Central memory CD8-positive, alpha-beta T cell (primary cell): Measurements from ENCODE around the gene NDUFAF5.

Source experiments
- ATAC-seq: fragments of 150-1000 bp; cut with Tn5 transposase; replicated peaks from 2 replicates; pipeline ENCODE4 v1.10.0; 2022; ENCODE audit warnings: mild to moderate bottlenecking, moderate FRiP score, moderate number of reproducible peaks; ENCODE audit not compliant: poor library complexity, severe bottlenecking; ENCODE audit errors: extremely low read depth
- DNase-seq, 2 donors: peaks; one replicate each; pipeline ENCODE4 v3.0.0; 2021; ENCODE audit warnings: low spot score in 2 of 2
- H3K27ac Mint-ChIP-seq: one replicate; pipeline ENCODE4 v1.8.0; 2022; ENCODE audit warnings: low read depth, mild to moderate bottlenecking, moderate library complexity, mixed read lengths
- H3K27me3 Mint-ChIP-seq: one replicate; pipeline ENCODE4 v1.8.0; 2022; ENCODE audit warnings: mixed read lengths
- H3K36me3 Mint-ChIP-seq: one replicate; pipeline ENCODE4 v1.8.0; 2022; ENCODE audit warnings: mild to moderate bottlenecking, moderate library complexity, mixed read lengths; ENCODE audit not compliant: insufficient read depth
- H3K4me1 Mint-ChIP-seq: one replicate; pipeline ENCODE4 v1.8.0; 2022; ENCODE audit warnings: mixed read lengths
- H3K4me3 Mint-ChIP-seq: one replicate; pipeline ENCODE4 v1.8.0; 2022; ENCODE audit warnings: mild to moderate bottlenecking, moderate library complexity, mixed read lengths
- H3K9me3 Mint-ChIP-seq: one replicate; pipeline ENCODE4 v1.8.0; 2022; ENCODE audit warnings: mixed read lengths

The NDUFAF5 gene

GRCh38 chr20:13813910-13814309, 29.1 kb downstream of the NDUFAF5 start:
- H3K4me3 Mint-ChIP-seq, result no peak overlapping the region
- H3K4me1 Mint-ChIP-seq, result no peaks in the 10 kb centered on the region
- H3K27me3 Mint-ChIP-seq, result no peaks in the 10 kb centered on the region
- ATAC-seq (no peak), DNase-seq (no peak)
- no peaks in the 10 kb centered on the region for H3K9me3 Mint-ChIP-seq
- no peak overlapping the region for H3K27ac Mint-ChIP-seq
- peaks cover 28% of the 10 kb centered on the region for H3K36me3 Mint-ChIP-seq

DNA sequence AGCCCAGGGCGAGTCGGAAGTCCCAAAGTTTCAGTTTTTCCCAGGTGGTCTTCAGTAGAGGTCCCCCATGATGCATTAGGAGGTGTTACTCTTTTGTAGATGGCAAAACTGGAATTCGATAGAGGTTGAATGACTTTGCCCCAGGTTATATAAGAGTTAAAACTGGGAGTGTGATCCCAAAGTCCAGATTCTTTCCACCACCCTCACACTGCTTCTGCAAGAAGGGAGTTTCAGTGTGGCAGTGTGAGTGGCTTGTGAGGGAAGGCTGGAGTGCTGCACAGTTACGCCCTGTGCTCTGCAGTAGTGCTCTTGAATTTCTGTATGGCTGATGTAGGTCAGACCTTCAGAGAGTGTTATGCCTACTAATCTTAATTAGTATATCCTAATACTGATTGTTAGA, 29.8 kb downstream of the NDUFAF5 start:
- no peak for ATAC-seq
- no peaks in the 10 kb centered on the region for H3K27me3 Mint-ChIP-seq
- no peaks in the 10 kb centered on the region for H3K4me1 Mint-ChIP-seq
- no peak overlapping the region for H3K4me3 Mint-ChIP-seq
- H3K36me3 Mint-ChIP-seq, result peaks cover 28% of the 10 kb centered on the region
- H3K9me3 Mint-ChIP-seq, result no peaks in the 10 kb centered on the region
- H3K27ac Mint-ChIP-seq, result no peak overlapping the region
- no peak for DNase-seq

DNA sequence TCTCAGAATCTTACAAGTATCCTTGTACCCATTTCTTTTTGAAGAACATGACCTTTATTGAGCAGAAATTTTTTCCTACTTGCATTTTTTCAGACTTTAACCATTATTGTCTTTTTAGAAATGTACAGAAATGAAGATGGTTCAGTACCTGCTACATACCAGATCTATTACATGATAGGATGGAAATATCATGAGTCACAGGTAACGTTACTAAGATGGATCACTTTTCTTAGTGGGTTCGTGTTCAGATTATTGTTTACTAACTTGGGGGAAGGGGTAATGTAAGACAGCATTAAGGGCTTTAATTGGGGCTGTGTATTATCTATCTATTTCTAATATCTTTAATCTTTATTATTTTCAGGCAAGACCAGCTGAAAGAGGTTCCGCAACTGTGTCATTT, 31.9 kb downstream of the NDUFAF5 start:
- no peaks in the 10 kb centered on the region for H3K4me1 Mint-ChIP-seq
- ATAC-seq (no peak), DNase-seq (no peak)
- H3K27ac Mint-ChIP-seq, result no peak overlapping the region
- H3K36me3 Mint-ChIP-seq, result peaks cover 28% of the 10 kb centered on the region
- no peaks in the 10 kb centered on the region for H3K9me3 Mint-ChIP-seq
- H3K27me3 Mint-ChIP-seq, result no peaks in the 10 kb centered on the region
- no peak overlapping the region for H3K4me3 Mint-ChIP-seq

- Mint-ChIP-seq H3K36me3 (peaks cover 25% of the 10 kb centered on the region), H3K27ac (no peak overlapping the region), H3K27me3 (no peaks in the 10 kb centered on the region), H3K4me3 (no peak overlapping the region), H3K9me3 (no peaks in the 10 kb centered on the region), H3K4me1 (no peaks in the 10 kb centered on the region)
- ATAC-seq, result no peak
- DNase-seq, result no peak
Measured at GRCh38 chr20:13817342-13817741, 32.5 kb downstream of the NDUFAF5 start.

DNA sequence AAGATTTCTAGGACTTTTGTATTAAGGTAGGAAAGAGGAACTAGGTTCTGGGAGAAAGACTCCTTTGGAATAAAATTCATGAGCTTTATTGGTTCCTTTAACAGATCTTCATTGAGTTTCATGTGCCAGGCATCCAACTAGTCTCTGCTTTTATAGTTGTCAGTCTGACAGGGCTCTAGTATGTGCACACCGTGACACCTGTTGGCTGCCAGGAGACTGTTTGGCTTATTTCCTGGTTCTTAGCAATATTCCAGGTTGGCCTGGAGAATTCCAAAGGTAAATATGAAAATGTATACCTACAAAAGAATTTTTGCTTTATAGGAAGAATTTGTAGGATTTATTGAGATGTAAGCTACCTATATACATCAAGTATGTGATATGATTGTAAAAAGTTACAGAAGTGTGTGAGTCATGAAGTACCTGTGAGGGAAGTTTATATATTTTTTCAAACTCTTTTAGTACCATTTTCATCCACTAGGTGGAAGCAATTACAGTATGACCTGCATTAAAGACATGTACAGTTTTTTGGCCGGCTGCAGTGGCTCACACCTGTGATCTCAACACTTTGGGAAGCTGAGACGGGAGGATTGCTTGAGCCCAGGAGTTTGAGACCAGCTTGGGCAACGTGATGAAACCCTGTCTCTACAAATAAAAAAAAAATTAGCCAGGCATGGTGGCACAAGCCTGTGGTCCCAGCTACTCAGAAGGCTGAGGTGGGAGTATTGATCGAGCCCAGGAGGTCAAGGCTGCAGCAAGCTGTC, 35.2 kb downstream of the NDUFAF5 start:
- H3K27ac Mint-ChIP-seq, result no peak overlapping the region
- H3K36me3 Mint-ChIP-seq, result peaks cover 19% of the 10 kb centered on the region
- no peaks in the 10 kb centered on the region for H3K27me3 Mint-ChIP-seq
- H3K9me3 Mint-ChIP-seq, result no peaks in the 10 kb centered on the region
- no peak overlapping the region for H3K4me3 Mint-ChIP-seq
- DNase-seq (no peak), ATAC-seq (peak; percentile 52)
- H3K4me1 Mint-ChIP-seq, result no peaks in the 10 kb centered on the region

- Mint-ChIP-seq H3K9me3 (no peaks in the 10 kb centered on the region), H3K36me3 (peaks cover 12% of the 10 kb centered on the region), H3K4me1 (no peaks in the 10 kb centered on the region), H3K27ac (no peak overlapping the region), H3K27me3 (peaks cover 8% of the 10 kb centered on the region), H3K4me3 (no peak overlapping the region)
- ATAC-seq (no peak), DNase-seq (no peak)
Measured at GRCh38 chr20:13821876-13822275, 37.0 kb downstream of the NDUFAF5 start.

DNA sequence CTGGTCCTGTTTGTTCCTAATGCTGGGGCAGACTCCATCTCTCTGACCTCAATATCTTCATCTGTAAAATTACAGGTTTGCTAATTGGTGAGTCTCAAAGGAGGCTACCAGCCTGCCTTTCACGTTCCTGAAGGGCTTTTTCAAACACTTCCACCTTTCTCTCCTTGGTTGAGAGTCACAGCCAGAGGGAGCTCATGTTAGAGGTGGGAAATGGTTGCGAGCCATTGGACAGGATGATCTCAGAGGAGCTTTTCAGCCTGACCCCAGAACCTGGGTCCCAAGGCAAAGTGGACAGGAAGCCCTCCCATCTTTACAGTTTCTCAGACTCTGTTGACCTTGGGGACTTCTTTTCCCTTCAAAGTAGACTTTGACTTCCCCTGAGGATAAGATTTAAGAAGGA, 37.6 kb downstream of the NDUFAF5 start:
- no peaks in the 10 kb centered on the region for H3K4me1 Mint-ChIP-seq
- H3K36me3 Mint-ChIP-seq, result peaks cover 10% of the 10 kb centered on the region
- ATAC-seq, result no peak
- H3K4me3 Mint-ChIP-seq, result no peak overlapping the region
- H3K9me3 Mint-ChIP-seq, result no peaks in the 10 kb centered on the region
- no peak for DNase-seq
- peaks cover 14% of the 10 kb centered on the region for H3K27me3 Mint-ChIP-seq
- no peak overlapping the region for H3K27ac Mint-ChIP-seq

DNA sequence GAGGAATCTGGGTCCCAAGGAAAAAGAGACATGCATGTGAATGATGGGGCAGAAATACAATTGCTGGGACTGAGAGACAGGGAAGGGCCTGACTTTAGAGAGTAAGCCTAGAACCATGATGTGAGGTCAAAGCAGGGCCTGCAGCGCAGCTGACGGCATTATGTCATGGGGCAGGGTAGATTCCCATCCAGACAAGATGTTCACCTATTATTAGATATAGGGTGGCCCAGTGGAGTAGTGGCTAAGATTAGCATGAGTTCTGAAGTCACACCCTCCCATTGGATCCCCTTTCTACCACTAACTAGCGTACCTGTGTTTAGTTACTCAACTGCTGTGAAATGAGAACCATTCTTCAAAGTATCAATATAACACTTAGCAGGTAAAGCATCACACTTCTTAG, 39.6 kb downstream of the NDUFAF5 start:
- Mint-ChIP-seq H3K36me3 (peaks cover 2% of the 10 kb centered on the region), H3K27me3 (peaks cover 21% of the 10 kb centered on the region), H3K27ac (no peak overlapping the region), H3K4me3 (no peak overlapping the region), H3K9me3 (no peaks in the 10 kb centered on the region), H3K4me1 (no peaks in the 10 kb centered on the region)
- no peak for DNase-seq
- ATAC-seq, result no peak

DNA sequence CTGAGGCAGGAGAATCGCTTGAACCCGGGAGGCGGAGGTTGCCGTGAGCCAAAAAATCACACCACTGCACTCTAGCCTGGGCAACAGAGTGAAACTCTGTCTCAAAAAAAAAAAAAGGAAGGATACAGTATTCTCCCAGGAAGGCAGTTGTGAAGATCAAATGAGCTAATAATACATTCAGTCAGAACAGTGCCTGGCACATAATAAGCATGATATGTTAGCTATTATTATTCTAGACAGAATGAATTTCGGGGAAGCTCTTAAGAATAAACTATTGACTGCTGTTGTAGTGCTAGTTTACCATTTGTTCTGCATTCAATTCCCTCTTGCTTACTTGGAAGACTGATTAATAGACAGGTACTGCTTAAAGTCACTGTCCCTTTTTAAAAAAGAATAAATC, 40.6 kb downstream of the NDUFAF5 start:
- no peaks in the 10 kb centered on the region for H3K4me1 Mint-ChIP-seq
- H3K4me3 Mint-ChIP-seq, result no peak overlapping the region
- no peak for DNase-seq
- peaks cover 2% of the 10 kb centered on the region for H3K36me3 Mint-ChIP-seq
- no peak overlapping the region for H3K27ac Mint-ChIP-seq
- no peak for ATAC-seq
- no peaks in the 10 kb centered on the region for H3K9me3 Mint-ChIP-seq
- peaks cover 21% of the 10 kb centered on the region for H3K27me3 Mint-ChIP-seq

- no peak for DNase-seq
Measured at GRCh38 chr20:13831476-13831875, 46.6 kb downstream of the NDUFAF5 start.

DNA sequence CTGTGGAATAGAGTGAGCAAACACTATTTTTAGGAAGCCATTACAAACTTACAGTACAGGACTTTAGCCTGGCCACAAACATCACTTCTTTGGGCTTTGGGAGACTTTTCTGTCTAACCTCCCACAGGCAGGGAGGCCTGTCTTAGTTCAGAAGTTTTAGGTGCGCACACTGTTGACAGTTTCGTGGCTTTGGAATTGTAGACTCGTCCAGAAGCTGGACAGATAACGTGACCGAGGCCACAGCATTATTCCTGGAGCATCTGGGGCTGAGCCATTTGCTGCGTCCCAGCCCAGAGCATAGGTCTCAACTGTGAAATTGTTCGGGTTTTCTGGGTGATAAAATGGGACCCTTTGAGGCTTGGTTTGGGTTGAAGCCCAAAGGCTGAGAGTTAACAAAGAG, 53.8 kb downstream of the NDUFAF5 start:
- Mint-ChIP-seq H3K36me3 (no peaks in the 10 kb centered on the region), H3K27ac (no peak overlapping the region), H3K9me3 (no peaks in the 10 kb centered on the region), H3K4me3 (no peak overlapping the region), H3K27me3 (peaks cover 49% of the 10 kb centered on the region), H3K4me1 (no peaks in the 10 kb centered on the region)
- no peak for ATAC-seq
- no peak for DNase-seq

More at GRCh38 chr20:13831476-13831875, 46.6 kb downstream of the NDUFAF5 start:
- H3K27ac Mint-ChIP-seq, result no peak overlapping the region
- no peaks in the 10 kb centered on the region for H3K4me1 Mint-ChIP-seq
- H3K4me3 Mint-ChIP-seq, result no peak overlapping the region
- no peak for ATAC-seq
- no peaks in the 10 kb centered on the region for H3K36me3 Mint-ChIP-seq
- peaks cover 43% of the 10 kb centered on the region for H3K27me3 Mint-ChIP-seq
- no peaks in the 10 kb centered on the region for H3K9me3 Mint-ChIP-seq

DNA sequence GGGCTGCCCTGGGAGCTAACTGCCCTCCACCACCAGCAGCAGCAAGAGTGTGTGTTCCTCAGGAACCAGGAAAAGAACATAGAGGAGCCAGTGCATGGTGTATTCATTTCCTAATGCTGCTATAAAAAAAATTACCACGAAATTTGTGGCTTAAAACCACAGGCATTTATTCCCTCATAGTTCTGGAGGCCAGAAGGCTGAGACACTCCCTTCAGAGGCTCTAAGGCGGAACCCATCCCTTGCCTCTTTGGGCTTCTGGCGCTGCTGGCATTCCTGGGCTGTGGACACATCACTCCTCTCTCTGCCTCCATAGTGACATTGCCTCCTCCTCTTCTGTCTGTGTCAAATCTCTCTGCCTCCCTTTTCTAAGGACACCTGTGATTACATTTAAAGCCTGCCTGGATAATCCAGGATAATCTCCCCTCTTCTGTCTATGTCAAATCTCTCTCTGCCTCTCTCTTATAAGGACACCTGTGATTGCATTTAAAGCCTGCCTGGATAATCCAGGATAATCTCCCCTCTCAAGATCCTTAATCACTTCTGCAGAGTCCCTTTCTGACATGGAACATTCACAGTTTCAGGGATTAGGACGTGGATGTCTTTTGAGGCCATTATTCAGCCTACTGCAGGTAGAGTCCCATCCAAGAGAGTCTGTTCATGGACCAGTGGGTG, 54.7 kb downstream of the NDUFAF5 start:
- Mint-ChIP-seq H3K27me3 (peaks cover 57% of the 10 kb centered on the region), H3K9me3 (no peaks in the 10 kb centered on the region), H3K4me3 (no peak overlapping the region), H3K27ac (no peak overlapping the region), H3K4me1 (no peaks in the 10 kb centered on the region), H3K36me3 (no peaks in the 10 kb centered on the region)
- DNase-seq (no peak), ATAC-seq (no peak)

GRCh38 chr20:13840093-13840465, 55.3 kb downstream of the NDUFAF5 start:
- no peaks in the 10 kb centered on the region for H3K4me1 Mint-ChIP-seq
- no peaks in the 10 kb centered on the region for H3K36me3 Mint-ChIP-seq
- H3K27me3 Mint-ChIP-seq, result peaks cover 57% of the 10 kb centered on the region
- no peak for DNase-seq
- no peak overlapping the region for H3K4me3 Mint-ChIP-seq
- no peaks in the 10 kb centered on the region for H3K9me3 Mint-ChIP-seq
- ATAC-seq, result no peak
- no peak overlapping the region for H3K27ac Mint-ChIP-seq
